Upper lobe of right lung (tissue), 1 donor: Measurements from ENCODE around the gene ITPKA. TPM values are rescaled to one million over a fixed set of nuclear protein-coding genes. Genes with fewer than 3 reads are reported as not detected.

Experiments
- ATAC-seq: fragments of 200-7000 bp; cut with Tn5 transposase; one replicate; pipeline ENCODE4 v1.9.1; 2020; ENCODE audit warnings: mild to moderate bottlenecking, moderate library complexity
- DNase-seq: peaks from one replicate; pipeline ENCODE4 v3.0.0-alpha.2; 2020
- H3K27ac ChIP-seq: fragments of 200-600 bp; one replicate; pipeline ENCODE4 v1.8.0; 2022
- H3K27me3 ChIP-seq: fragments of 200-600 bp; one replicate; pipeline ENCODE4 v1.8.0; 2022; ENCODE audit warnings: mild to moderate bottlenecking
- H3K36me3 ChIP-seq: fragments of 200-600 bp; one replicate; pipeline ENCODE4 v1.8.0; 2022
- H3K4me1 ChIP-seq: fragments of 200-600 bp; one replicate; pipeline ENCODE4 v1.8.0; 2022
- H3K4me3 ChIP-seq: fragments of 200-600 bp; one replicate; pipeline ENCODE4 v1.8.0; 2022; ENCODE audit warnings: mild to moderate bottlenecking
- H3K9me3 ChIP-seq: fragments of 200-600 bp; one replicate; pipeline ENCODE4 v1.8.0; 2022
- CTCF ChIP-seq: fragments of 200-600 bp; IDR thresholded peaks from one replicate; pipeline ENCODE4 v1.8.0; 2022; ENCODE audit warnings: antibody characterized with exemption
- intact Hi-C: fragments of 100-400 bp; cut with DNase I; formaldehyde crosslinking; loops from one replicate; pipeline ENCODE4 v1.11.0; 2022
- total RNA-seq: library from RNA; stranded (reverse); fragmentation: NEBNext Ultra II Directional; extraction: Animal tissue kit (Norgen Biotek cat#: 25700); gene quantifications from one replicate; pipeline ENCODE4 v1.2.1, GENCODE V29; 2021
- donor health status: DM: no; HTN: yes; CAD: no; lungs with severe emphysema.

The ITPKA gene
- total RNA-seq, 1 donor from 2014 or later = 0.67 TPM

GRCh38 chr15:41484937-41485625, 8.6 kb upstream of the ITPKA start:
- intact Hi-C loops = no loop called here
- H3K4me1 ChIP-seq = no peaks in the 10 kb centered on the region
- no peak overlapping the region for H3K27ac ChIP-seq
- no peaks in the 10 kb centered on the region for H3K9me3 ChIP-seq
- DNase-seq = no peak
- H3K27me3 ChIP-seq = peaks cover 14% of the 10 kb centered on the region
- H3K4me3 ChIP-seq = no peak overlapping the region
- H3K36me3 ChIP-seq = peaks cover 26% of the 10 kb centered on the region
- no peak for ATAC-seq
- TF ChIP-seq CTCF = no peak

GRCh38 chr15:41486286-41486685, 7.4 kb upstream of the ITPKA start:
- peaks cover 14% of the 10 kb centered on the region for H3K36me3 ChIP-seq
- no peak overlapping the region for H3K27ac ChIP-seq
- no peaks in the 10 kb centered on the region for H3K9me3 ChIP-seq
- no peak overlapping the region for H3K4me3 ChIP-seq
- H3K27me3 ChIP-seq = peaks cover 14% of the 10 kb centered on the region
- ATAC-seq (peak; percentile 13), DNase-seq (no peak)
- H3K4me1 ChIP-seq = no peaks in the 10 kb centered on the region
- TF ChIP-seq CTCF = no peak
- intact Hi-C loops = no loop called here

GRCh38 chr15:41487381-41487780, 6.3 kb upstream of the ITPKA start:
- ATAC-seq (no peak), DNase-seq (no peak)
- Histone ChIP-seq H3K4me3 (no peak overlapping the region), H3K27ac (no peak overlapping the region), H3K36me3 (peaks cover 3% of the 10 kb centered on the region), H3K27me3 (peaks cover 14% of the 10 kb centered on the region), H3K4me1 (peaks cover 1% of the 10 kb centered on the region), H3K9me3 (no peaks in the 10 kb centered on the region)
- no peak for TF ChIP-seq CTCF
- intact Hi-C loops = no loop called here

GRCh38 chr15:41487802-41488201, 5.9 kb upstream of the ITPKA start:
- peak; percentile 19 for ATAC-seq
- no peak overlapping the region for H3K4me3 ChIP-seq

GRCh38 chr15:41489641-41490040, 4.0 kb upstream of the ITPKA start:
- no peak for ATAC-seq
- Histone ChIP-seq H3K4me3 (no peak overlapping the region), H3K9me3 (no peaks in the 10 kb centered on the region), H3K27ac (no peak overlapping the region), H3K27me3 (peaks cover 21% of the 10 kb centered on the region), H3K4me1 (peaks cover 15% of the 10 kb centered on the region), H3K36me3 (no peaks in the 10 kb centered on the region)
- no peak for TF ChIP-seq CTCF
- no peak for DNase-seq
- intact Hi-C loops = no loop called here

More at GRCh38 chr15:41487802-41488201, 5.9 kb upstream of the ITPKA start:
- Histone ChIP-seq H3K9me3 (no peaks in the 10 kb centered on the region), H3K27me3 (peaks cover 14% of the 10 kb centered on the region), H3K4me1 (peaks cover 5% of the 10 kb centered on the region), H3K36me3 (no peaks in the 10 kb centered on the region), H3K27ac (no peak overlapping the region)
- intact Hi-C loops = no loop called here
- no peak for TF ChIP-seq CTCF
- DNase-seq = no peak
